GM19239 (cell line): ENCODE measurements around the gene SASH1.

Source experiments
- DNase-seq: peaks from one replicate; pipeline ENCODE4 v3.0.0; 2011; ENCODE audit warnings: low spot score; ENCODE audit not compliant: insufficient read length
- FAIRE-seq: peaks from 2 replicates; lab custom pipeline; 2011; peaks lifted over from hg19 to GRCh38; lab: Jason Lieb, UNC

The SASH1 gene

DNA sequence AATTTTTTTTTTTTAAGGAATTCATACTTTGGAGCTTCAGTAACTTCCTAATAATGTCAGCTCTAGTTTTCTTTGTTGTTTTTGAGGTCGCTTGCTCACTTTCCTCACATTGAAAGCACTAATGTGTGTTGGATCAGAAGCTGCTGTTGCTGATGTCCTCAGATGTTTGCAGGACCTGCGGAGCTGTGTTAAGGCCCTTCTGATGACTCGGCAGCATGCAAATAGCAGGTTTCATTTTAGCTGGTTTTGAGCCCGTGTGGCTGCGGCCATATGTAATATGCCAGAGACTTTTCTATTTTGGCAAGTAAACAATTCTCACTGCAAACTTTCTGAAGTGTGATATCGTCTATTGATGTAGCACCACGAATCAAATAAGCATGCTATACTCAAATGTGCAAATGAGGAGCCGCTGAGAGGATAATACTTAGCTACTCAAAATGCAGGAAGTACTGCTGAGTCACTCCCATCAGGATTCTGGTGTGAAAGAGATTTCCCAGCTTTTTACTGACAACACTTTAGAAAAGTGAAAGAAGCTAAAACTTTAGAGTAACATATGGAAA is 187.8 kb downstream of the SASH1 start:
- no peak for FAIRE-seq
- no peak for DNase-seq

DNA sequence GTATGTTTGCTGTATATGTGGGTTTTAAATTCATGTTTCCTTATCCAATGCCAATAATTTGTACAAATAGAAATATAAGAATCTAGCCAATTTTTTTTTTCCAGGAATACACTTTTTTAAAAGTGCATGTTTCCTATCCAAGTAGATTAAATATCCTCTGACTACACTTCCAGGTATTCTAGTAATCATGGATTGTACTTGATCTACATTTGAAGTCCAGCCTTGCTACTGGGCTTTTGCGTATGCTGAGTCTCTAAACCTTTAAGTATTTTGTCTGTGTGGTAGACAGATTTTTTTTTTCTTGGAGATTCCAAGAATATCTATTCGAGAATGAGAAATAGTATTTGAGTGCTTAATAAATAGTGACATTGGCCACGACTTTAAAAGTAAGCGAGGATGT is 188.3 kb downstream of the SASH1 start:
- FAIRE-seq (peak; percentile 4), DNase-seq (no peak)

DNA sequence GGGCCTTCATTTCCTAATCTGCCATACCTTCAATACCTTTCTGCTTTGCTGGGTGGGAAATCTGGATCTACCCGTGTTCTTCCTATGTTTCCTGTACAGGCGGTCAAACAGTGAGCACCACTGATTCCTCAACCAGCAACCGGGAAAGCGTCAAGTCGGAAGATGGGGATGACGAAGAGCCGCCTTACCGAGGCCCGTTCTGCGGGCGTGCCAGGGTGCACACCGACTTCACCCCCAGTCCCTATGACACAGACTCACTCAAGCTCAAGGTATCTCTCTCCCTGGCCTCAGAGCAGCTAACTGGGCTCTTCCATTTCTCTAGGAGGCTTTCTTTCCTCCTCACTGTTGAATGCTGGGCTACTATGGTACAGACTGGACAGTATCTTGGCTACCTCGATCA is 190.1 kb downstream of the SASH1 start:
- FAIRE-seq, result no peak
- DNase-seq, result no peak

GRCh38 chr6:148533309-148534107 is 190.9 kb downstream of the SASH1 start:
- FAIRE-seq (no peak), DNase-seq (no peak)

DNA sequence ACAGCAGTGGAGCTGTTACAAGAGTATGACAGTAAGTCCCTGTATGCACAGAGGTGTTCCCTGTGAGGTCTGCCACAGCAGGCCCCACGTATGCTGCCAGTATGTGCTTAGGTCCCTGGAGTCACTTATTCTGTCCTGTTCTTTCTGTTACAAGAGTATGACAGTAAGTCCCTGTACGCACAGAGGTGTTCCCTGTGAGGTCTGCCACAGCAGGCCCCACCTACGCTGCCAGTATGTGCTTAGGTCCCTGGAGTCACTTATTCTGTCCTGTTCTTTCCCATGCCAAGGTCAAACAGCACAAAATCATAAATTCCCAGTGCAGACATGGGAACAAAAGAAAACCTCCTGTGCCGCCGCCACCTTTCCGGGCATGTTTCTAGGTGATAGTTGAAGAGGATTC is 192.2 kb downstream of the SASH1 start:
- DNase-seq (no peak), FAIRE-seq (no peak)

DNA sequence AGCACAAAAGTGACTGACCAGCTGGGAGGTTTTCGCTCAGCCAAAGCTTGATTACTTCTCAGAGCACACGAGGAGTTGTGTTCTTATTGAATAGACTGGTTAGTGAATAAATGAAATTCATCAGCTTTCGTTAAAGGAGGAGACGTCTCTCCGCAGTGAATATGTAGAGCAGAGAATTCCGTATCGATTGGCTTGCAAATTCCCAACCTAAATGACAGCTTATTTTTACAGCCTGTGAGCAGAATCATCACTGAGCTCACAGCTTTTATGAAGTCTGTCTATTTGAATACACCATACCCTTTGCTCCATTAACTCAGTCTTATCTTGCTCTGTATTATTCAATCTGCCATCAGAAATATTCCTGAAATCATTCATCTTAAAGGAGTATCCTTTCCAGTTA is 192.7 kb downstream of the SASH1 start:
- FAIRE-seq, result no peak
- no peak for DNase-seq

DNA sequence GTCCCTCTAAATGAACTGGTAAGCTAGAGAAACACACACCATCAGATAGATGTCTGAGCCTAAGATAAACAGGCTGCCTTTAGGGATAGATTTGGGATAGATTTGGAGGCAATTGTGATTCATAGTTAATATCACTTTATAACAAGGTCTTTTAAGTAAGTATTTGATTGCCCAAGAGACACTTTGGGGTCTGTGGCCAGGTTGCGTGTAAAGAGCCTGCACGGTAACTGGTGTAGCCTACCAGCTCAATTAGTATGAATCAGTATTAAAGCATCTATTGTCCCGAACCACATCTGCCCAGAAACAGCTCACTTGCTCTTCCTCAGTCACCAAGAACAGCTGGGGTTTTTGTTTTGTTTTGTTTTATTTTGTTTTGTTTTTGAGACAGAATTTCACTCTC is 193.3 kb downstream of the SASH1 start:
- DNase-seq (no peak), FAIRE-seq (no peak)

- no peak for DNase-seq
Measured at GRCh38 chr6:148538261-148539190, 195.9 kb downstream of the SASH1 start.

GRCh38 chr6:148543540-148543939 is 200.9 kb downstream of the SASH1 start:
- FAIRE-seq, result no peak
- no peak for DNase-seq

More at GRCh38 chr6:148538261-148539190, 195.9 kb downstream of the SASH1 start:
- FAIRE-seq, result no peak

GRCh38 chr6:148544421-148544820 is 201.8 kb downstream of the SASH1 start:
- DNase-seq, result no peak
- FAIRE-seq, result no peak

DNA sequence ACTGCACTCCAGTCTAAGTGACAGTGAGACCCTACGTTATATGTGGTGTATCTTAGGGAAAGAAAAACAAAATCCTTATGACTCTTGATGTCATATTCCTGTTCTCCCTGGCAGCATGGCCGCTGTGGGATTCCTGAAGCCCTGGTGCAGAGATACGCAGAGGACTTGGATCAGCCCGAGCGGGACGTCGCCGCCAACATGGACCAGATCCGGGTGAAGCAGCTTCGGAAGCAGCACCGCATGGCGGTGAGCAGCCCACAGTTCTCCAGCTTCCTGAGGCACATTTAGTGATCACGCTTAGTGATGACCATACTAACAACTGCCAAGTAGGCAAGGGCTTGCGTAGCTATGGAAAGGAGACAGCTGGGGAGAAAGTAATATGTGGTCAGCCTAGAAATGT is 203.3 kb downstream of the SASH1 start:
- FAIRE-seq, result no peak
- DNase-seq, result no peak

DNA sequence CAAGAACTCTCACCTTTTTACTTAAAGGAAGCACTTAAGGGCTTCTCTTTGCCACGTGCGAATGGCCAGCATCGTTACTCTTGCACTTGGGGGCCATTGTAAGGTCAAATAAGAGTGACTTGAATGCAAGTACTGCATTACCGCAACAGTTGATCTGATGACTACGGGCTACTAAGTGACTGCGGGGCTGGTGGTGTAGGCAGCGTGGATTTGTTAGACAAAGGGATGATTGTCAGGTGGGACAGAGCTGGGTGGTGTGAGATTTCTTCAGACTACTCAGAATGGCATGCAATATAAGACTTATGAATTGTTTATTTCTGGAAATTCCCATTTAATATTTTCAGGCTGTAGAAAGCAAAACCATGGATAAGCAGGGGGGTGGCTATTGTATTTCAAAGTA is 204.5 kb downstream of the SASH1 start:
- DNase-seq, result no peak
- no peak for FAIRE-seq

GRCh38 chr6:148548065-148548748 is 205.6 kb downstream of the SASH1 start:
- FAIRE-seq (no peak), DNase-seq (no peak)

DNA sequence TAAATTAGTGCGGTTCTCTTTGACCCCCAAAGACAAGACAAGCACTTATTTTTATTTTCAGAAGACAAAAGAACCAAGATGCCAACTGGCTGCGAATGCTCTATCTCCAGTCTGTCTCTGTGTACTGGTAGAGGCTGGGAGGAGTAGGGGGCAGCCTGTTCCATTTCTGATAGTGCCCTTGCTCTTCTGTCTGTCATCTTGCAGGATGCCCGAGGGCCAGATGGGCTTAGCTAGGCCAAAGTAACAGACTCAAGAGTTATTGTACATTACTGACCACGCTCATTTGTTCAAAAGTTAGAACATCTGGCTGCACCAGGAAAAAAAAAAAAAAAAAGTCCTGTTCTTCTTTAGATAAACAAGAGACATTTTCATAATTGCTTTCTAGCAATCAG is 206.1 kb downstream of the SASH1 start:
- no peak for DNase-seq
- FAIRE-seq, result no peak

GRCh38 chr6:148550569-148550968 is 207.9 kb downstream of the SASH1 start:
- no peak for FAIRE-seq

DNA sequence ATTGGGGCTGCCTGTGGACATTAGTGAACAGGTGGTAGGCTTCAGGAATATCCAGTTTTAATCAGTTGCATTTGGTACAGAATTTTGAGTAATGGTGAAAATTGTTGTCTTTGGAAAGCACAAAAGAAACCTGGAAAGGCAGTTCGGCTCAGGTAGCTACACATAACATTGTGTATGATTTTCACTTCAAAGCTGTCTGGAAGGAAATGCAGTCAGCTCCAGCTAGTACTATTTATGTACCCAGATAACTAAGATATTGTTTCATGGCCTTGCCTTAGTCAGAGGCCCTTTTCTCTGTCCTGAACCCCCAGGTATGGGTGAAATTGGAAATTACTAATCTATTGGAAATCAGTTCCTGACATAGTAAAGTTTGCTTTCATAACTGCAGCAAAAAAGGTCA is 208.6 kb downstream of the SASH1 start:
- no peak for DNase-seq
- FAIRE-seq, result no peak

More at GRCh38 chr6:148550569-148550968, 207.9 kb downstream of the SASH1 start:
- DNase-seq, result no peak

DNA sequence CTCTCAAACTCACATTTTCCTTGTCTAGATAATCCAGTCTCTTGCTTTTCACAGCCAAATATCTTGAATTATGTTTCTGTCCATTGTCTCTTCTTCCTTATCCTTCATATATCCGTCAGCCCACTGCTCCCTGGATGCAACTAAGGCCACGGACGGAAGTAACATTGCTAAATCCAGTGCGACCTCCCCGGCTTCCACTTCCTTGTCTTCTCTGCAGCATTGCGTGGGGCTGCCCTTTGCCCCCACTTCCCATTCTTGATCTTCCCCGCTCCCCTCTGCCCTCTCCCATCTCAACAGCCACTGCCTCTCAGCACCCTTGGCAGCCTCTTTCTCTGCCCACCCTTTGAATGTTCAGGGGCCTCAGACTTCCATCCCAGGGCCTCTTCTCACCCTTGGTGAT is 213.8 kb downstream of the SASH1 start:
- no peak for FAIRE-seq

GRCh38 chr6:148557796-148558321 is 215.2 kb downstream of the SASH1 start:
- no peak for DNase-seq
- no peak for FAIRE-seq

More for the DNA sequence above, 213.8 kb downstream of the SASH1 start:
- no peak for DNase-seq

DNA sequence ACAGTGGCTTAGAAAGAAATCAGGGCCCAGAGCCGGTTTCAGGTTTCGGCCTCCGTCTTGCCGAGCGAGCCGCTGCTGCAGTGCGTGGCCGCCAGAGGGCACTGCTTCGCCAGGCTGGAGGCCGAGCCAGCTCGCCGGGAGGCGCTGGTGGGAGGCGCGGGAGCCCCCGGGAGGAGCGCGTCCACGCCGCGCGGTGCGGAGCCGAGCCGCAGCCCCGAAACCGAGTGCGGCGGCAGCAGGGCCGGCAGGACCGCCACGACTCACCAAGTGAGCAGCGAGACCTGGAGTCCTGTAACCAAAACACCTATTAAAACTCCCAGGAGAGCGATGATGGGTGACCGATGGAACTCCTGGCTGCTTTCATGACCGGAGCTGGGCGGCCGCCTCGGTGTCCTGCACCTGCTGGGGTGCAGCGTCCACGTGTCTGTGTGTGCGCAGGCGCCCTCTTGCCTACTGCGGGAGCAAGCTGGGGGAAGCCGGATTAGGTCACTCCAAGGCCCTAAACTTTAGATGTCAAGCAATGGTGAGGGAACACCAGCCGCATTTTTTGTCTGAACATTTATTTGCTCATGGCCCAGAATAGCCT is 217.3 kb downstream of the SASH1 start:
- DNase-seq (peak; percentile 60), FAIRE-seq (peak; percentile 80)

DNA sequence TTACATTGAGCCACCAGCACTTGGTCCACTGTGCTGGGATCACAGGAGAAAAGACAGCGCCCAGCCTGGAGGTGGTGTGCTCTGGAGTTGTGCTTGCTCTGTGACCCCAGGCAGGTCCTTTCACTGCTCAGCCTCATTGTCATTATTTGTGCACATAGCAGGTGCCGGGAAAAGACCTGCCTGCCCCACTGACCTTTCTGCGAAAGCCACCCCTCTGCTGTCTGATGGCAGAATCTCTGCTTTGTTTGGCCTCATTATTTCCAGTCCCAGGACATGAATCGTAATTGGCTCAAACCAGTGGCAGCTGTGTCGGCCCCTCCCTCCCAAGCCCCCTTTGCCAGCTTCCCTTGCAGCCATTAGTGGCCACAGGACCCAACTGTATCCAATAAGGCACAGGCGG is 219.0 kb downstream of the SASH1 start:
- FAIRE-seq (no peak), DNase-seq (no peak)
